Hematopoietic multipotent progenitor cell treated with erythropoietin and hydrocortisone succinate and interleukin-3 and kit ligand, for 4 days (in vitro differentiated cells): Measurements from ENCODE around the gene FBXL17.

ENCODE experiments used
- DNase-seq: peaks from one replicate; pipeline ENCODE4 v3.0.0-alpha.2; 2015

The FBXL17 gene

GRCh38 chr5:107982703-107983425 is 399.0 kb downstream of the FBXL17 start:
- peak; percentile 21 for DNase-seq

DNA sequence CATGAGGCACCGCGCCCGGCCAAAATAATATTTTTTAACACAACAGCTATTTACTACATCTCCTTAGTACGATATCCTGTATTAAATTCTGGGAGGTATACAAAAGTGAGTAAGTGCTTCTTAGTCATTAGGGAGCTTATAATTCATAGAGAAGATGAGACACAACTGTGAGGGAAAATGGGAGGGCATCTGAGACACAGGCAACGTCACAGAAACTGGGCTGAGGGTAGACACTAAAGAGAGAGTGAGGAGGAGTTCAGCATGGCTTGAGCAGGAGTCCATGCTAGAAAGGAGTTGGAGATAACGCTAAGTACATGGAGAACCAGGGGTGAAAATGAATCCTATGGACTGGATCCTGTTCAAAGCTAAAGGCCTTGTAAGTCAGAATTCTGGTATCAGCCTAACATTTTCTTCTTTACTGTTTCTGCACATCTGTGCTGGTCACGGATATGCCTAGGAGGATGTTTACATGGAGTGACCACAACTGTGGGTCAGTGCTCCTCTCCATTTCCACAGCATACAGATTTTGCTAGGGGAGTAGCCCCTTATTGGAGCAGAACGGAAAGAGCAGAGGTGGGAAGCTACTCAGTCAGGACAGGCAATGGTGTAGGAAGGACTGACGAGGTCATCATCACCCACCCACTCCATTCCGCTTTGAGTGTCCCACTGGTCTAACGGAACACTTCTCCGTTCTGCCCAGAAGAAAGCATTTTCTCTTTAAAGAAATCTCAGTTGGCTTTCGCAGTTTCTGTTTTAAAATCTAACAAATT is 400.8 kb downstream of the FBXL17 start:
- DNase-seq: no peak

GRCh38 chr5:107979900-107980299 is 402.0 kb downstream of the FBXL17 start:
- DNase-seq: no peak

DNA sequence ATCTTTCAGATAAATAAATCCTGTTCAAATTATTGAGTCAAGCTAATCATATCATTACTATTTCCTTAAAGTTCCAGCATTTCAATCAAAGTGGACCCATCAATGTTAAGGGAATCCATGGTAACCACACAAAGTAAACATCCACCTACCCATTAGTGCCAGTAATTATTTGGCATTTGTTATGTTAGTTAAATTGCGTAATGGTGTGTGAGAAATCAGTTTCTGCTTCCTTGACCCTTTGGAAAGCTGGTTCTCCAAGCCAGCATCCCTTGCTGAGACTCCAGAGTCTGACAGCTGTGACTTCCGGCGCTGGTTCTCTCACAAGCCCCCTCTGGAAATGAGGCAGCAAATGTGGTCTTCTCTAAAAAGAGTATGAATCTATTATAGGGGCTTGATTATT is 402.6 kb downstream of the FBXL17 start:
- DNase-seq: no peak

- peak; percentile 4 for DNase-seq
Observed at GRCh38 chr5:107977550-107978071, 404.3 kb downstream of the FBXL17 start.

DNA sequence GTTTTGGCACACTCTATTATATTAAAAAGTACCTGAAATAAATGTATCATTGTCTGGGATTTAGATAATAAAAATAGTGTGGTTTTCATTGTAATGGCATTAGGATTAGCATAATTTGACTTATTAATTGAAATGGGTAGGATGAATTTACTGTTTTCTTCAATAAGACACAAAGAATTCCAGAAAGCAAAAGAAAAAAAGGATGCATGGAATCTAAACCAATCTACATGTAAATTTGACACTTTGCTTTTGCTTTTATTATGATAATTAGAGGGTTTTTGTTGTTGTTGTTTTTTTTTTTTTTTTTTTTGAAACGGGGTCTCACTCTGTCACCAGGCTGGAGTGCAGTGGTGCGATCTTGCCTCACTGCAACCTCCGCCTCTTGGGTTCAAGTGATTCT is 406.3 kb downstream of the FBXL17 start:
- no peak for DNase-seq

GRCh38 chr5:107971846-107972245 is 410.1 kb downstream of the FBXL17 start:
- no peak for DNase-seq

DNA sequence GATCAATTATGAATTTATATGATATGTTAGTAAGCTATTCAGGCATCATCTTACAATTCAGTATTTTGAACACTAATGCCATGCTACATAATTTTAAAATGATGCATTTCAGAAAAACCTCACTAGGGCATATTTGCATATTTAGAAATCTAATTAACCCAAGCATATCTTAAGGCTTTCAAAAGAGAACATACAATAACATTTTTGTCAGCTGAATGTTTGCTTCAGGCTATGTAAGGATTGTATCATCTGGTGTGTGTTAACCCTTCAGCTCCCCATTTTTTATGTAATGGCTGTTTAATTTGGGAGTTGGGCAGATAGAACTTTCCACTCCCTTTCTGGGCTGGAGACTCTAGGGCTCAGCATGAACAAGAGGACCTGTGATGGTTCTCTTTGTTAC is 412.1 kb downstream of the FBXL17 start:
- no peak for DNase-seq

- no peak for DNase-seq
Observed at GRCh38 chr5:107968998-107969397, 412.9 kb downstream of the FBXL17 start.

DNA sequence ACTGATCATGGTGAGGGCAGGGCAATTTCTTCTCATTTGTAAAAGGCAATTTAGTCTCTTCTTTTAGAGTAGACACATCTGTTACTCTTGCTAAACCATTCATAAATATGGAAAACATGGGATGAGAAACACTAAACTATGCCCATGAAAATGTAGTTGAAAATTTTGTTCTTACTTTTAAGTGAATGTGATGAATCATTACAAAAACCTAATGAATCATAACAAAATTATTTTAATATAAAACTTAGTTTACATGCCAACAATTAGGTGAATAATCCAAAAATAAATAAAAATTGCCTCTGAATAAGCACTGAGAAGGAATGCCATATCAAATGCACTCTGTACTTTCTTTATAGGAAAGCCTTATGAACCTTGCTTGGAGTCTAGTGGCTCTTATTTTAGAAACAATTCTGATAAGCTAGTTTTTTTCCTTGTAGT is 413.5 kb downstream of the FBXL17 start:
- DNase-seq: no peak

DNA sequence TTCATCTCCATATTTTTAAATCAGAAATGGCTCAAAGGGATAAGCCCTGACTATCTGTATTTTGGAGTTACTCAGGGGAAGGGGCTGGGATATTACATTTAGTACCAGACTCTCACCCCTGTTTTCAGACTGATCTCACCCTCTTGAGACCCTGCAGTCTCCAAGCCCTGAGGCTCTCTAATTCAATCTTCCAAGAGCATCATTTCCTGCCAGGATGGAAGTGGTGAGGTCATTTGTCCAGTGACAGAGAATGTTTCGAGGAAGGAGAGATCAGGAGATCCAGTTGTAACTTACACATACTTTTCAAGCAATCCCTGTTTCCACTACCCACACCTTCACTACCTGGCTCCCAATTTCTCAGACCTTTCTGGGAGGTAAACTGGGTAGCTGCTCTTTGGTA is 415.7 kb downstream of the FBXL17 start:
- DNase-seq: no peak

DNA sequence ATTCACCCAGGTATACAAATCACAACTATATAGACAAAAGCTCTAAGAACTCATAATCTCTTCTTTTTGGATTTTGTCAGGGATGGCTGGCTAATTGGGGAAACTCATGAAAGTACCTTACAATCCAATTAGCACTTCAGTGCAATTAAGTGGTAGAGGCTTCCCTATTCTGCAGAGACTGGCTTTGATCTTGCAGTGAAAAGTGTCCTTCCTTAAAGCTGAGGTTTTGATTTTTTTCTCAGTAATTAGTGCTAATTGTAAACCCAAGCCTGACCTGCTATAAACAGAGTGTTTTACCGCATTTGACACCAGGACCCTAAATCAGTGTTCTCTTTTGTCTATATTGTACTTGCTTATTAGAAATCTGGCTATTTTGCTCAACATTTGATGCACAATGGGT is 417.2 kb downstream of the FBXL17 start:
- no peak for DNase-seq

GRCh38 chr5:107959573-107960279 is 422.2 kb downstream of the FBXL17 start:
- no peak for DNase-seq

GRCh38 chr5:107958861-107959260 is 423.0 kb downstream of the FBXL17 start:
- DNase-seq: no peak

DNA sequence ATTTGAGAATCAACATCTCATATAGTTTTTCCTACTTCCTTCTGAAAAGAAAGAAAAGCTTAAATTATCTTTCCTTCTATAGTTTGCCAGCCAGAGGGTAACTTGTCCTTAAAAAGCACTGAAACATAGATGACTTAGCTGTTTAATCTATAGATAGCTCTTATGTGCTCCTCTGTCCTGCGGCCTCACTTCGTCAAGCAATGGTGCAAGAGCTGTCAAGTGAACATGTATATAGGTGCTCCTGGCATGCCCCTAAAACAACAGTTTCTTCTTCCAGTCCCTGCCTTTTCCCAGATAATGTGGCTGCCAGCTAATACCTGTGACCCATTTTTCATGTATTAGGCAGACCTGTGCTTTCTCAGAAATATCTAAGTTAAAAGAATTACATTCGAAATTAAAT is 423.5 kb downstream of the FBXL17 start:
- no peak for DNase-seq

DNA sequence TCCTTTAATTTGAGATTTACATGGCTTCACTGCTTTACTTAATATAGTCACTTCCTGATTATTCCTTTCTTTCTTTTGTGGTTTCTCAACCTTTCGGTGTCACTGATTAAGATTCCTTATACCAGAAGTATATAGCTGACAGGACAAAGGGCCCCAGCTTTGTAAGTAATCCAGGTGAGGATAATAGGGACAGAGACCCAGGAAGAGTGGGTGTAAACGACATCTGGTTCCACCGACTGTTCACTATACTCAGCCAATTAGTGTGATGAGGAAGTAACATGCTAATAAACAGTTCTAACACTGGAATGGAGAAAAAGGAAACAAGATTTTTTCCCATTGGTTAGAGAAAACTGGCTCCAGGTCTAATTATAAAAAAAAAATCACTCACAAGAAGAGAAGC is 424.8 kb downstream of the FBXL17 start:
- no peak for DNase-seq

DNA sequence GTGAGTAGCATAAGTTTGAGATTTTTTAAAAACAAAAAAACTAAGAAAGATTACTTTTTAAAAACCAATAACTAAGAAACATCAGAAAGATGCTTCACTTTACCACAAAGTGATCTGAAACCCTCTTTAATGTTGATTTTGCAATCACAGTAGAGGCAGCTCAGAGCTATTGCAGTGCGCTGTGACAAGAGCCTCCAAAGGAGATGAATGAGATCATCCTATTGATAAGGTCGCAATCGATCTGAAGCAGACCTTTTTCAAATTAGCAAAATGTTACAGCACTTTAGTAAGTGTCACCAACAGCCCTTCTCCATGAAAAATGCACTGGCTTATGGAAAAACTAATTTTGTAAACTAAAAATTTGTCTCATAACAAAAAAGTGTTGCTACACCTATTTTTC is 426.6 kb downstream of the FBXL17 start:
- DNase-seq: no peak

DNA sequence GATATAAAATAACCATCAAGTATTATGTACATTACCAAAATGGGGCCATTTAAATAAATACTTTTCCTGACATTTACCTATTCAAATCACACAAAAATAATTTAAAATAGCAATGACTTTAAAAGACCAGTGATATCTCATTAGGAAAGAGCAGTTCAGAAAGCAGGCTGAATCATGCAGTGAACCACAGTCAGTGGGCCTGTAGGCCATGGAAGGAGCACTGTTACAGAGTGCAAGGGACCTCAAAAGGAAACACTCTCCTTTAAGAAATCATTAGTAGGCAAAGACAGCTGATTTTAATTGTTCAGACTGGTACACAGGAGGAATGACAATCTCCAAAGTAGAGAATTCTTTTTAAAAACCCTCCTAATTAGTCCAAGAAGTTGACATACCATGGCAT is 427.6 kb downstream of the FBXL17 start:
- DNase-seq: no peak

DNA sequence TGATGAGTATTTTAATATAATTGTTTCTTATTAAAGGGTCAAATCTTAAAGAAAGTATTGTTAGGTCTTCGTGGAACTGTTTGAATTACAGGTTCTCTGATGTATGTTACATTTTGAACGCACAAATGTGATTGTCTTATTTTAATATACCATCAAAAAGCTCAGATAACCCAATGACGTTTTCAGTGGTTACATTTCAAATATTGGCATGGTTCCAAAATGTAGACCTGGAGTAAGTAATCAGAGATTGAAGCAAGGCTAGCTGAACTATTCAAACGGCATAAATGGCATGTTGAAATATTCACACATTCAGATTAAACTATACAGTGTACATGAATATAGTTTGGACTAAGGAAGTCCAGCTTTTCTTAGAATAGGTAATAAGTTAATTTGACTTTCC is 429.4 kb downstream of the FBXL17 start:
- DNase-seq: no peak

GRCh38 chr5:107951309-107951708 is 430.6 kb downstream of the FBXL17 start:
- DNase-seq: no peak

DNA sequence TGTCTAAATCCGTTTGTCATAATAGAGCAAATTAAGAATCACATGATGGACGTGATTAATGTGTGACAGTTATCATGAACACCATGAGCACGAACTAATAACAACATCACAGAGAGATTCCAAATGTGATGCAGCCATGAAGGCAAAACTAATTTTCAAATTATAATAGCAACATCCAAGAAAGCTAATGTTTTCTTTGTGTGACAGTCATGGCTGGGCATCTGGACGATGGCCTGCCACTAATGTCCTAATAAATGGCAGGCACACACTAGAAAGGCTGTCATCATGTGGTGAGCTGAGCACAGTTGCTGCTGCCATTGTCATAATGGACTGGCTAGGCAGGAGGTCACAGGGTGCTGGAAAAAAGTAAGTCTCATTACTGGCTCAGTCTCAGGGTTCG is 431.1 kb downstream of the FBXL17 start:
- DNase-seq: no peak

GRCh38 chr5:107949688-107950341 is 432.1 kb downstream of the FBXL17 start:
- no peak for DNase-seq

GRCh38 chr5:107948377-107948776 is 433.5 kb downstream of the FBXL17 start:
- no peak for DNase-seq
